Measurements from ENCODE around the gene THADA. TPM values are rescaled to one million over a fixed set of nuclear protein-coding genes. Genes with fewer than 3 reads are reported as not detected.

Gene THADA
- total and polyA plus RNA-seq, 4 experiments from 2014 or later: 20.3 to 44.8 (median 32.8) TPM

- Histone ChIP-seq H3K36me3 (ENCODE audit: insufficient read depth, low read length) (no peaks in the 10 kb centered on the region), H3K4me1 (ENCODE audit: insufficient read depth, low read length) (no peaks in the 10 kb centered on the region), H3K4me3 (ENCODE audit: low read length in 2 of 2) (no peak overlapping the region), H3K9me3 (ENCODE audit: control insufficient read depth in 1 of 2, low read length in 2 of 2) (no peaks in the 10 kb centered on the region), H3K27ac (ENCODE audit: low read depth, low read length) (no peak overlapping the region), H3K27me3 (ENCODE audit: insufficient read depth, low read length) (no peaks in the 10 kb centered on the region)
- POLR2A ChIA-PET (ENCODE audit: partially characterized antibody): no interaction called here
- no peak for DNase-seq
- Mint-ChIP-seq H3K27me3 (no peaks in the 10 kb centered on the region), H3K4me3 (no peak overlapping the region), H3K4me1 (peaks cover 0 to 1% (median under 1%) of the 10 kb centered on the region in 4 donors), H3K9me3 (peaks cover 0 to 2% (median 0%) of the 10 kb centered on the region in 8 donors), H3K27ac (no peak overlapping the region), H3K36me3 (peaks cover 15 to 30% of the 10 kb centered on the region in 2 donors)
- CTCF ChIA-PET (ENCODE audit: partially characterized antibody): interaction anchor here (0.8 to 1.4 kb wide), 2 partner anchors 30 to 224 kb away, joined by 3 read pairs; no protein-coding TSS in a partner anchor
- intact Hi-C loops (cut with micrococcal nuclease): no loop called here
Observed at GRCh38 chr2:43259512-43259911, 336.3 kb downstream of the THADA start.

GRCh38 chr2:43258547-43259156, 337.2 kb downstream of the THADA start:
- H3K27ac ChIP-seq (ENCODE audit: low read depth, low read length): no peak overlapping the region
- H3K4me3 Mint-ChIP-seq: no peak overlapping the region
- ChIA-PET CTCF (ENCODE audit: partially characterized antibody) (interaction anchor here (1.4 kb wide), 1 partner anchor 29 kb away, joined by 3 read pairs; no protein-coding TSS in a partner anchor), POLR2A (ENCODE audit: partially characterized antibody) (no interaction called here)
- H3K4me1 ChIP-seq (ENCODE audit: insufficient read depth, low read length): no peaks in the 10 kb centered on the region
- intact Hi-C loops (cut with micrococcal nuclease): no loop called here
- H3K36me3 ChIP-seq (ENCODE audit: insufficient read depth, low read length): no peaks in the 10 kb centered on the region
- H3K9me3 Mint-ChIP-seq: peaks cover 0 to 2% (median 0%) of the 10 kb centered on the region in 8 donors
- no peak overlapping the region for H3K4me3 ChIP-seq (ENCODE audit: low read length in 2 of 2)
- H3K27me3 Mint-ChIP-seq: no peaks in the 10 kb centered on the region
- H3K9me3 ChIP-seq (ENCODE audit: control insufficient read depth in 1 of 2, low read length in 2 of 2): no peaks in the 10 kb centered on the region
- peaks cover 16 to 29% of the 10 kb centered on the region in 2 donors for H3K36me3 Mint-ChIP-seq
- H3K4me1 Mint-ChIP-seq: peaks cover 0 to 3% (median 1%) of the 10 kb centered on the region in 4 donors
- DNase-seq: no peak
- H3K27ac Mint-ChIP-seq: no peak overlapping the region
- H3K27me3 ChIP-seq (ENCODE audit: insufficient read depth, low read length): no peaks in the 10 kb centered on the region

GRCh38 chr2:43255296-43255910, 340.4 kb downstream of the THADA start:
- Mint-ChIP-seq H3K9me3 (no peaks in the 10 kb centered on the region), H3K4me1 (peaks cover 0 to 3% (median 1%) of the 10 kb centered on the region in 4 donors), H3K27me3 (no peaks in the 10 kb centered on the region), H3K27ac (peak overlapping the region in 1 of 7 donors; percentile 13), H3K4me3 (no peak overlapping the region), H3K36me3 (peaks cover 8 to 28% of the 10 kb centered on the region in 2 donors)
- no peak for DNase-seq
- no peaks in the 10 kb centered on the region for H3K4me1 ChIP-seq (ENCODE audit: insufficient read depth, low read length)
- ChIA-PET POLR2A (ENCODE audit: partially characterized antibody) (no interaction called here), CTCF (ENCODE audit: partially characterized antibody) (no interaction called here)
- no peak overlapping the region for H3K27ac ChIP-seq (ENCODE audit: low read depth, low read length)
- no peak overlapping the region for H3K4me3 ChIP-seq (ENCODE audit: low read length in 2 of 2)
- H3K36me3 ChIP-seq (ENCODE audit: insufficient read depth, low read length): no peaks in the 10 kb centered on the region
- no peaks in the 10 kb centered on the region for H3K9me3 ChIP-seq (ENCODE audit: control insufficient read depth in 1 of 2, low read length in 2 of 2)
- no peaks in the 10 kb centered on the region for H3K27me3 ChIP-seq (ENCODE audit: insufficient read depth, low read length)
- intact Hi-C loops (cut with micrococcal nuclease): no loop called here

GRCh38 chr2:43254331-43254730, 341.5 kb downstream of the THADA start:
- Mint-ChIP-seq H3K4me1 (peaks cover 0 to 3% (median 1%) of the 10 kb centered on the region in 4 donors), H3K4me3 (no peak overlapping the region), H3K27me3 (no peaks in the 10 kb centered on the region), H3K36me3 (peaks cover 8 to 24% of the 10 kb centered on the region in 2 donors), H3K9me3 (no peaks in the 10 kb centered on the region), H3K27ac (no peak overlapping the region)
- Histone ChIP-seq H3K4me3 (ENCODE audit: low read length in 2 of 2) (no peak overlapping the region), H3K9me3 (ENCODE audit: control insufficient read depth in 1 of 2, low read length in 2 of 2) (no peaks in the 10 kb centered on the region), H3K27me3 (ENCODE audit: insufficient read depth, low read length) (no peaks in the 10 kb centered on the region), H3K27ac (ENCODE audit: low read depth, low read length) (no peak overlapping the region), H3K4me1 (ENCODE audit: insufficient read depth, low read length) (no peaks in the 10 kb centered on the region), H3K36me3 (ENCODE audit: insufficient read depth, low read length) (no peaks in the 10 kb centered on the region)
- intact Hi-C loops (cut with micrococcal nuclease): no loop called here
- CTCF ChIA-PET (ENCODE audit: partially characterized antibody): interaction anchor here (1.4 kb wide), 1 partner anchor 10 kb away, joined by 4 read pairs; no protein-coding TSS in a partner anchor
- DNase-seq: no peak
- POLR2A ChIA-PET (ENCODE audit: partially characterized antibody): no interaction called here

GRCh38 chr2:43251171-43251731, 344.6 kb downstream of the THADA start:
- H3K36me3 ChIP-seq (ENCODE audit: insufficient read depth, low read length): no peaks in the 10 kb centered on the region
- Mint-ChIP-seq H3K27me3 (no peaks in the 10 kb centered on the region), H3K9me3 (no peaks in the 10 kb centered on the region), H3K4me1 (peaks cover 0 to 5% (median 2%) of the 10 kb centered on the region in 4 donors), H3K36me3 (peaks cover 9 to 26% of the 10 kb centered on the region in 2 donors), H3K4me3 (no peak overlapping the region), H3K27ac (peak overlapping the region in 2 of 7 donors; percentile 24 to 56)
- intact Hi-C loops (cut with micrococcal nuclease): no loop called here
- H3K4me3 ChIP-seq (ENCODE audit: low read length in 2 of 2): no peak overlapping the region
- no peaks in the 10 kb centered on the region for H3K9me3 ChIP-seq (ENCODE audit: control insufficient read depth in 1 of 2, low read length in 2 of 2)
- DNase-seq: no peak
- ChIA-PET CTCF (ENCODE audit: partially characterized antibody) (no interaction called here), POLR2A (ENCODE audit: partially characterized antibody) (interaction anchor here (1.0 kb wide), 1 partner anchor 25 kb away, joined by 4 read pairs; the partner anchor contains the start of gene ZFP36L2)
- no peaks in the 10 kb centered on the region for H3K27me3 ChIP-seq (ENCODE audit: insufficient read depth, low read length)
- H3K4me1 ChIP-seq (ENCODE audit: insufficient read depth, low read length): no peaks in the 10 kb centered on the region
- no peak overlapping the region for H3K27ac ChIP-seq (ENCODE audit: low read depth, low read length)

GRCh38 chr2:43250015-43250414, 345.8 kb downstream of the THADA start:
- H3K4me1 ChIP-seq (ENCODE audit: insufficient read depth, low read length): no peaks in the 10 kb centered on the region

GRCh38 chr2:43248621-43249020, 347.2 kb downstream of the THADA start:
- H3K9me3 ChIP-seq (ENCODE audit: control insufficient read depth in 1 of 2, low read length in 2 of 2): no peaks in the 10 kb centered on the region
- H3K4me3 ChIP-seq (ENCODE audit: low read length in 2 of 2): no peak overlapping the region
- ChIA-PET POLR2A (ENCODE audit: partially characterized antibody) (no interaction called here), CTCF (ENCODE audit: partially characterized antibody) (no interaction called here)
- H3K27me3 Mint-ChIP-seq: no peaks in the 10 kb centered on the region
- no peak for DNase-seq
- no peaks in the 10 kb centered on the region for H3K36me3 ChIP-seq (ENCODE audit: insufficient read depth, low read length)
- no peak overlapping the region for H3K27ac ChIP-seq (ENCODE audit: low read depth, low read length)
- peaks cover 10 to 26% of the 10 kb centered on the region in 2 donors for H3K36me3 Mint-ChIP-seq
- no peaks in the 10 kb centered on the region for H3K9me3 Mint-ChIP-seq
- peaks cover 0 to 2% (median under 1%) of the 10 kb centered on the region in 4 donors for H3K4me1 Mint-ChIP-seq
- no peaks in the 10 kb centered on the region for H3K4me1 ChIP-seq (ENCODE audit: insufficient read depth, low read length)
- H3K27me3 ChIP-seq (ENCODE audit: insufficient read depth, low read length): no peaks in the 10 kb centered on the region
- intact Hi-C loops (cut with micrococcal nuclease): no loop called here
- H3K4me3 Mint-ChIP-seq: no peak overlapping the region
- peak overlapping the region in 4 of 7 donors; percentile 23 to 89 (median 56) for H3K27ac Mint-ChIP-seq

More at GRCh38 chr2:43250015-43250414, 345.8 kb downstream of the THADA start:
- intact Hi-C loops (cut with micrococcal nuclease): no loop called here
- Mint-ChIP-seq H3K4me3 (no peak overlapping the region), H3K36me3 (peaks cover 15 to 26% of the 10 kb centered on the region in 2 donors), H3K4me1 (peaks cover 0 to 5% (median 2%) of the 10 kb centered on the region in 4 donors), H3K27ac (peak overlapping the region in 3 of 7 donors; percentile 0 to 80 (median 50)), H3K9me3 (no peaks in the 10 kb centered on the region), H3K27me3 (no peaks in the 10 kb centered on the region)
- DNase-seq: no peak
- Histone ChIP-seq H3K27me3 (ENCODE audit: insufficient read depth, low read length) (no peaks in the 10 kb centered on the region), H3K4me3 (ENCODE audit: low read length in 2 of 2) (no peak overlapping the region), H3K9me3 (ENCODE audit: control insufficient read depth in 1 of 2, low read length in 2 of 2) (no peaks in the 10 kb centered on the region), H3K27ac (ENCODE audit: low read depth, low read length) (no peak overlapping the region), H3K36me3 (ENCODE audit: insufficient read depth, low read length) (no peaks in the 10 kb centered on the region)
- ChIA-PET CTCF (ENCODE audit: partially characterized antibody) (no interaction called here), POLR2A (ENCODE audit: partially characterized antibody) (no interaction called here)
